Activated CD8-positive, alpha-beta memory T cell treated with anti-CD3 and anti-CD28 coated beads, Interleukin-2, amount 50 U/mL, for 48 hours (primary cell): ENCODE measurements around the gene KIF20A.
A peak's percentile ranks its signal among the peaks of the same experiment; 100 is the strongest.
"Not testable (repeated sequence)": the region's sequence is repeated elsewhere in the genome, so short reads cannot be mapped to it uniquely, and the experiment has no call there.

Experiments
- DNase-seq: peaks from one replicate; pipeline ENCODE4 v3.0.0-alpha.2; 2020

The KIF20A gene

DNA sequence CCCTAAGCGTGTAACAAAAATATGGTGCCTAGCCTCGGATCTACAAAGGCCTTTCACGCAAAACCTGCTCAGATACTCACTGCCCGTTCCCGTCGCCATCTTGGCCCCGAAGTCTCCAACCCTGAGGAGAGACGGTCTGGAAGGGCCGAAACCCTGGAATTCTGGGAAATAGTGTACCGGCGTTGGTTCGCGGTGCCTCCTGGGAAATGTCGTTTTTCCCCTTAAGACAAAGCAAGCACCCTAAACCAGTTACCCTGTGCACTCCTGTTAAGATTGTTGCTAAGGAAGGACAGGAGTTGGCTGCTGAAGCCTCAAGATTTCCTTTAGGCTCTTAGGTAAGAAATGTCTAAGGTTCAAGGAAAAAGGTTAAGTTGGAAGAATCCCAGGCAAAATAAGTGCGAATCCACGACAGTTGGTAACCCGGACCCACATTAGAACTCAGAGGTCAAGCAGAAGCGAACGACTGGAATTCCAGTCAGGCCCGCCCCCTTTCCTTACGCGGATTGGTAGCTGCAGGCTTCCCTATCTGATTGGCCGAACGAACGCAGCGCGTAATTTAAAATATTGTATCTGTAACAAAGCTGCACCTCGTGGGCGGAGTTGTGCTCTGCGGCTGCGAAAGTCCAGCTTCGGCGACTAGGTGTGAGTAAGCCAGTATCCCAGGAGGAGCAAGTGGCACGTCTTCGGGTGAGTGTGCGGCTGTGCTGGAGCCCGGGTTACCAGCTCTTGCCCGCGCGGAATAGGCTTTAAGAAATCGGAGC lies at the start of gene KIF20A, which contains the start of gene BRD8:
Gene KIF20A, plus strand, starts transcription at position 597 of the 761 bp plus-strand sequence. CDS start 569 bp downstream, outside the sequence.
Gene BRD8, minus strand, starts transcription at position 115 of the 761 bp plus-strand sequence. Its CDS starts 16 bp downstream, at position 99.
- peak; percentile 89 for DNase-seq

DNA sequence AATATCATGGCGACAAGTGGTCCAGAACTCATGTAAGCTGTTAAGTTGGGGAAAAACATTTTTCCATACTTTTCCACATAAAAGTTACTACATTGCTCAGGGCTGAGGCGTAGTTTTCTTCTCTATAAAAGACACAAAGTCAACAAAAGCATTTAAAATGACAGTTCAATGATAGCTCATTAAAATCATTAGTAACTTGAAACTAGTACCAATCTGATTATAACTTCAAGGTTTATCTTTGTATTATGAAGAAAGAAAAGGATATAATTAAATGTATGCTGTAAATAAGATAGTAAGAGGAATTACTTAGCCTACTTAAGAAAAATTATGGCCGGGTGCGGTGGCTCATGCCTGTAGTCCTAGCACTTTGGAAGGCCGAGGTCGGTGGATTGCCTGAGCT lies 49.6 kb upstream of the KIF20A start:
- DNase-seq, result no peak

DNA sequence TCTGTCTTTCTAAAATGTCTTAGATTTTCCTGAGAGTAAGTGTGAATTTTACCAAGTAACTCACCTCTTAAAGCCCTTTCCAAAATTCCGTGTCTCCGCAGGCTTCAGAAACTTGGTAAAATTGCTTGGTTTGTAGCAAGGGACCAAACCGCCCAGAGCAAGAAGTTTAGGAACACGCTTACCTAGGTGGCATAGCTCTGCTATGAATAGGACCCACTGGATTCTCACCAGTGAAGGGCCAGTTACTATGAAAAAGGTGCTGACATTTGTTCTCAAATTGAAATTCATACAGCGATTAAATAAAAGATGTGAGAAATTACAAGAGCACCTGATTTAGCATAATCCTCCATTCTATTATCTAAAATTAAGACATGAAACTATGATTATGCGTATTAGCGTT lies 46.4 kb upstream of the KIF20A start:
- DNase-seq, result no peak

DNA sequence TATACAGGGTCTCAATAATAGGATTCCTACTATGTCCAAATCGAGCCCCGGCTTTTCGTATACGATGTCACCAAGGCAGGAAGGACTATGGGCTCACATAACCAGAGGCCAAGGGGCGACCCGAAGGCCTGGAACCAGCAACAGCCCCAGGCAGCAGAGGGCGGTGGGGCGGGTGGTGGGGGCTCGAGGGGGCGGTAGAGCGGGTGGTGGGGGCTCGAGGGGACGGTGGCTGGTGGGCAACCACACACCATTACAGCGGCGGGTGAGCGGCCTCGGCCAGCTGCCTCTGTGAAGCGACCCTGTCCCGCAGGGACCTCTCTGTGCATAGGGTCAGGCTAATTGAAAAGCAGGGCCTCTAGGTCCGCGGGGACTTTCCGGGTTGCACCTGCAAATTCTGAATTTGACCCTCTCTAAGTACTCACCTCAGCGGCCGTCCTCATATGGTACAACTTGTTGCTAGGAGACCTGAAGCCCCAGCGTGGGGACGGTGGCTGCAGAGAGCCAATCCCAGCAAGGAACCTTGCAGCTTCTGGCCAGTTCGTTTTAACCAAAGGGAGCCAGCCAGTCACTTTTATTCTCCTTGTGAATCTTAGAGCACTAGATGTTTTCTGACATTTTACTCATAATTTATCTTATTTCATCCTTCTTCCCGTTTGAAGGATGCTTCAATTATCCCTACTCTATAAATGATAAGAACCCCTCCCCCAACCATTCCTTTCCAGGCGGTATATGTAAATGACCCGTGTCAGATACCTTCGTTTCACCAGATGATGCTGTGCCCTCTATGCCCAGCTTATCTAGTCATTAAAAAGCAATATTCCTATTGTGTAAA lies 39.7 kb upstream of the KIF20A start, which contains the start of gene NME5:
Gene NME5, minus strand, starts transcription at position 480 of the 832 bp plus-strand sequence. CDS start 648 bp downstream, outside the sequence.
- no peak for DNase-seq

DNA sequence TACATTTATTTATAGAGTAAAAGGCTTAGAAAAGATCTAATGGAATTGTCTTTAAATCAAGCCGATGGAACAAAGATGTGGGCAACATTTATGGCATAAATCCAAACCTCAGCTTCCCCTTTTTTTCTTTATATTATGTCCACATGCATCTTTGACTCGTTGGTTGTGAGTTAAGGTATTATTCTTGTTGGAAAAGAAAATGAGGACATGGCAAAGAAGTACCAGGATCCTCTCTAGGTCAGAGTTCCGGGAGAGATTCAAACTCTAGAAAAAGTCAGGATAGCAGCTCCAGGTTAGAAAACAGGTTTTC lies 39.2 kb upstream of the KIF20A start:
- DNase-seq, result no peak

DNA sequence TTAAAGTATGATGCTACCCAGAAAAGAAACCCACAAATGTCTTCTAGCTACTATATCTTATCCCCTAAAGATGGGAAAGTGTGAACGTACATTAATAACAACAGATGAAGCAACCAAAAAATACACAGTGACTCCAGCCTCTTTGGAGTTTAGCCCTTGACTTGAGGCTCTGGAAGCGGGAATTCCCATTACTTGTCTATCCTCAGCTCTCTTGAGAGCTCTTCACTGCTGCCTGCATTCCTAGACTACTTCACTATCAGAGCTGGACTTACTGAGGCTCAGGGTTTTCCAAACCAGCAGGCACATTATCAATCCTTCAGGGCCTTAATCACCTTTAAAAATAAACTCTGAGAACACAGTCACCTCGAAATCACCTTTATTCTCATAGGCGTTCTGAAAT lies 38.6 kb upstream of the KIF20A start:
- no peak for DNase-seq

DNA sequence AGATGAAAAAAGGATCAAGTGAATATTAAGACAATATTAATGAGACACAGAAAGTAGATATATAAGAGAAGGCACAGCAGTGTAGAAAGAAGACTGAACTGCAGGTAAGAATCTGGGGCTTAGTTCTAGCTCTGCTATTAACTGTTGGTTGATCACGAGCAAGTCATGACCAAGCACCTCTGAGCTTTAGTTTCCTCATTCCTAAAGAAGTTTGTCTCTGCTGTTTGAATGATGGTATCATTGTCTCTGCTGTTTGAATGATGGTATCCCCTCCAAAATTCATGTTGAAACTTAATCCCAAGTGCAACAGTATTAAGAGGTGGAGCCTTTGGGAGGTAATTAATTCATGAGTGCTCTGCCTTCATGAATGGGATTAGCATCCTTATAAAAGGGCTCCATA lies 37.2 kb upstream of the KIF20A start:
- no peak for DNase-seq

DNA sequence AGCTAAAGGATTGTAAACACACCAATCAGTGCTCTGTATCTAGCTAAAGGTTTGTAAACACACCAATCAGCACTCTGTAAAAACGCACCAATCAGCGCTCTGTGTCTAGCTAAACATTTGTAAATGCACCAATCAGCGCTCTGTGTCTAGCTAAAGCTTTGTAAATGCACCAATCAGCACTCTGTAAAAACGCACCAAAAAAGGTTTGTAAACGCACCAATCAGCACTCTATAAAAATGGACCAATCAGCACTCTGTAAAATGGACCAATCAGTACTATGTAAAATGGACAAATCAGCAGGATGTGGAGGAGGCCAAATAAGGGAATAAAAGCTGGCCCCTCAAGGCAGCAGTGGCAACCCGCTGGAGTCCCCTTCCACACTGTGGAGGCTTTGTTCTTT lies 35.3 kb upstream of the KIF20A start:
- DNase-seq, result not testable (repeated sequence)

DNA sequence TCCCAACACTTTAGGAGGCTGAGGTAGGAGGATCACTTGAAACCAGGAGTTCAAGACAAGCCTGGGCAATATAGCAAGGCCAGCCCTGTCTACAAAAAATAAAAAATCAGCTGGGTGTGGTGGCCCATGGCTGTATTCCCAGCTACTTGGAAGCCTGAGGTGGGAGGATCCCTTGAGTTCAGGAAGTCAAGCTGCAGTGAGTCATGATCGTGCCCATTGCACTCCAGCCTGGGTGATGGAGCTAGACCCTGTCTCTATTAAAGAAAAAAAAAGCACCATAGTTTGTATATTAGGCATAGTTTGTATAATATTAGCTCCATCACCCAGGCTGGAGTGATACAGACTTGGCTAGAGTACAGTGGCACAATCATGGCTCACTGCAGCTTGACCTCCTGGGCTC lies 30.1 kb upstream of the KIF20A start:
- DNase-seq, result no peak

DNA sequence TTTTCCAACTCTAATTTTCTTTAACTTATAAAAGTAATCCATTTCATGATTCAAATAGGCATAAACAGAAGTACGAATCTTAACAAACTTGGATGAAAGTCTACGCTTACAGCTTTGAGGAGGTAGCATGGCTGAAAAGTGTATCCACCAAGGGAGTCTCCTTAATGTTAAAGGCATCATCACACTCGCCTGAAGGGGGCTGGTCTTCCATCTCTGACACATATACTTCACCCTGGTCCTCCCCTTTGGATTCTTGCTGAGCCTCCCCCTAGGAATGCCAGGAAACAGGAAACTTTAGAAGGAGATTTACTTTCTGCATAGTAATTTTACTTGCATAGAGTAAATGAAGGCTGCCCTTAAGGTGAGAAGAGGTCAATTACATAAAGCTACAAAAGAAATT lies 29.4 kb upstream of the KIF20A start:
- no peak for DNase-seq

DNA sequence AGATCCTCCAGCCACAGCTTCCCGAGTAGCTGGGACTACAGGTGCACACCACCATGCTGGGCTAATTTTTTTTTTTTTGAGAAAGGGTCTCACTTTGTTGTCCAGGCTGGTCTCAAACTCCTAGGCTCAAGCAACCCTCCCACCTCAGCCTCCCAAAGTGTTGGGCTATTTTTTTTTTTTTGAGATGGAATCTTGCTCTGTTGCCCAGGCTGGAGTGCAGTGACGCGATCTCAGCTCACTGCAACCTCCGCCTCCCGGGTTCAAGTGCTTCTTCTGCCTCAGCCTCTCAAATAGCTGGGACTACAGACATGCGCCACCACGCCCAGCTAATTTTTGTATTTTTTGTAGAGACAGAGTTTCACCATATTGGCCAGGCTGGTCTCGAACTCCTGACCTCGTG lies 22.9 kb upstream of the KIF20A start:
- not testable (repeated sequence) for DNase-seq

DNA sequence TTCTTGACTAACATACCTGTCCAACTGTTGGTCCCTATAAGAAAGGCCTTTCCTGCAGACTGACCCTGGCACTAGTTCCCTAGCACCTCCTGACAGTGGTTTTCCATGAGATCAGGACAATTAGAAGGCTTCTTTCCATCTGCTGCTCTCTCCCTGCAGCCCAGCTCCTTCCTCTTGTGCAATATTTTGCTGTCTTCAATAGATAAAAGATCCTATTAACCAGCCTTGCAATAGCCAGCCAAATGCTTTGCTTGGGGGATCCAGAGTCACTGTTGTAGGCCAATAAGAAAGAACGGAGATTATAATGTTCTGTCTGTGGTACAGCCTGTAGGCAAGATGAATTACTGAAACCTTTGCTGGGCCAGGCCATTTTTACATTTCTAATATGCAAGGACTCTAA lies 21.3 kb upstream of the KIF20A start:
- DNase-seq, result no peak

DNA sequence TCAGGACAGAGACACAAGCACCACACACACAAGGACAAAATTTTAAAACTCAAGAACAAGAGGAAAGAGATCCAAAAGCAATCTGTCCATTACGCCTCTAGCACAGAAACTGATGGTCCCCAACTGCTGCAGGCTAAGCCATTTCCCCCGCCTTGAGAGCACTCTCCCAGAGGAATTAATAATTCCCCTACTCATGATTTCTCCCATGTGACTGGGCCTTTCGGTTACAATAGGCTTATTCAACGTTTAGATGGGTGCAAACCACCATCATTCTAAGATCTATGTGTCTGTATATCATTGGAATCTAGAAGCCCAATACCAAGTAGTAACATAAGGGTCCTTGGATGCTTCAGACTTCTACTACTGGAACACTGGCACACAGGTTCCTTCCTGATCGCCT lies 19.2 kb upstream of the KIF20A start:
- no peak for DNase-seq

DNA sequence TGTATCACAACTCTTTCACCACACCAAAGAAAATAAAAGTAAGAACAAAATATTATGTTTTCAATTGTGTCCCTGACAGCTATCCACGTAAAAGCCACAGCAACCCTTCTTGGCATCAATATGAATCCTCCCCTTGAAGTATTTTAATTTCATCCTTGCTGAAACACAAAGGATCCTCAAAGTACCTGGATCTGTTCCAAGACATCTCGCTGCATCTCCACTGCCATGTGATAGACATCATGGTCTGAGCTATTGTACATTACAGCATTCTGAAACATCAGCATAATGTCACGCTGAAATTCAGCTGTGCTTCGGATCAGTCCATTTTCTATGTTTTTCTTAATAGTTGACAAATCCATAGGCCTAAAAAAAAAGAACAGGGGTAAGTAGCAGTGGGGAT lies 18.2 kb upstream of the KIF20A start:
- no peak for DNase-seq

DNA sequence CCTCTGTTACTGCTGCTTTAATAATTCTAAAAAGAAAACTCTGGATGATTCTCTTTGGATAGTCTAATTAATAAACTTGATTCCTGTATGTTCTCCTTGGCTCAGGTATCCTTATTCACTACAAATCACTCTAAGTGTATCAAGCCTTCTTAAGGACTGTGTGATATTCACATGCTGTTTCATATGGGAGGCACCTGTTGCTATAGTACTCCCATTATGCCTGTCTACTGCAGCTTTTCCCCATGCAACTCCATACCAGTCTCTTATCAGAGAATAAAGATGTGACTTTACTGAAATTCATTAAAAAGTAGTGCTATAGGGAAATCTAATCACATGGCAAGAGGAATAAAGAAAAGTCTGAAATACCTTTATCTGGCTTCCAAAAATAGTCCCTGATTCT lies 15.2 kb upstream of the KIF20A start:
- no peak for DNase-seq

DNA sequence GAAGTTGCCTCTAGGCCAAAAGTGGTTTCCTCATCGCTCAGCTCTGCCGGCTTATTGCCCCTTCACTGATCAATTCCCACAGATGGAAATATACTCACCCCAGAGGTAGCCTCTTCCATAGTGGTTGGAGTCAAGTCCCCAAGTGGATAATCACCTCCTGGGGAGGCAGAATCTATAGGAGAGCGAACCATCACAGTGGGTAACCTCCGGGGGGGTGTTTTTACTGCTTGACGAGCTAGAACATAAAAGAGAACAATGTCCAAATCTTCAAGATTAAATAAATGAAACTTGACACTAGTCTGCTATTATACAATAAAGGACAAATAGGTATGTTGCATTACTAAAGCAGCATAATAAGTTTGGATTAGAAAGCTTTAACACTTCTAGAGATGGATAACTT lies 9.8 kb upstream of the KIF20A start:
- DNase-seq, result no peak

DNA sequence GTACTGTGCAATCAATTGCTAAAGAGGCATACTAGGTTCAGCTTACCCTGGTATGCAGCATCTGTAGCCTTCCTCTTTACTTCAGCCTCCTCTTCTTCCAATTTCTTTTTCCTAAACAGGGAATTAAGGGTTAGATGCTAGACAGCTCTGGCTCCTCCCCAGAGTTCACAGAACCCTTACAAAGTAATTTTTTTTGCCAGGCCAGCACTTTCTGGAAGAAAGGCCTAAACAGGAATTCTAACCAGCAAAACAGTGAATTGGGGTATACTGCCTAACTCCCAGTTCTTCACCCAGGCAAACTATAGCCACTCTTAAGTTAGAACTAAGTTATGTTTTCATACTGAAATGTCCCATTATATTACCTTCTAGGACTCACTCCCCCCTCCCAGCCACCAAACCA lies 8.6 kb upstream of the KIF20A start:
- no peak for DNase-seq

DNA sequence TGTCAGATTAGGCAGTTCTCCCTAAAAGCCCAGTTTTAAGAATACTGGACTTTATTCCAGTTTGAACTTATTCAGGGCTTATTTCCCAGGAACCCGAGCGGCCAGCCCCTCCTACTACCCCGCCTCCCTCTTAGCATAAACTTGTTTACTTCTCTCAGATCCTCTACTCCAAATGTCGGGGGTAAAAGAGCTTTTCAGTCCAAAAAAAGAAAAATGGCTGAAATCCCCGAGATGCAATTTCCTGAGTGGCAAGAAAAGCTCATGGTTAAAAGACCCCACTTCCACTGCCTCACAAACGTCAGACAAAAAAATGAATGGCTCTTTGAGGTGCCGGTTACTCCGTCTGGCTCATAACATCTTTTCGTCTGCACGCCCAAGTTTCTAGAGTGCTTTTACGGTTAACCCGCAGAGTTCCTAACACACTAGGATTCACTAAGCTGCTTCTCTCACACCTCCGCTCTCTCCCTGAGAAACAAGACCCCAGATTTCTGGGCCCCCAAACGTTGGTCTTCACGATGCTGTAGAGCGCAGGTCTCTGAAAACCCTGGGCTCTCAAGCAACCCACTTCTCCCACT lies 884 bp upstream of the KIF20A start:
- DNase-seq, result no peak

DNA sequence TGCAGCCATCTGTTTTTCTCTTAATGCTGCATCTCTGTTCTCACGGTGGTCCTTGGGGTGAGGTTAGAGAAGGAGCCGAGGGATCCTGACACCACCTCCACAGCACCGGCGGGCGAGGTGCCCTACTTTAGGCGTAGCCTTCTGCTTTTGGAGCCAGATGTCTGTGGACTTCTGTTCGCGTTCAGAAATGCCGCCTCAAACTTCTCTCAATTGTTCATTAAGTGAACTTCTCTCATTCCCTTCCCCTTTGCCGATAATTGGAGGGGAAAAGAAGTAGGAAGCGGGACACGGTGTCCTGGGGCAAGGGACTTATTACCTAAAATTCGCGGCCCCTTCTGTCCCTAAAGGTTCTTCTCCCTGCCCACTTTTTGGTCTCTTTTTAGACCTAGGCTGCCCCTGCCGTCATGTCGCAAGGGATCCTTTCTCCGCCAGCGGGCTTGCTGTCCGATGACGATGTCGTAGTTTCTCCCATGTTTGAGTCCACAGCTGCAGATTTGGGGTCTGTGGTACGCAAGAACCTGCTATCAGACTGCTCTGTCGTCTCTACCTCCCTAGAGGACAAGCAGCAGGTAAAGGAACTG lies 455 bp downstream of the KIF20A start:
- peak; percentile 56 for DNase-seq

DNA sequence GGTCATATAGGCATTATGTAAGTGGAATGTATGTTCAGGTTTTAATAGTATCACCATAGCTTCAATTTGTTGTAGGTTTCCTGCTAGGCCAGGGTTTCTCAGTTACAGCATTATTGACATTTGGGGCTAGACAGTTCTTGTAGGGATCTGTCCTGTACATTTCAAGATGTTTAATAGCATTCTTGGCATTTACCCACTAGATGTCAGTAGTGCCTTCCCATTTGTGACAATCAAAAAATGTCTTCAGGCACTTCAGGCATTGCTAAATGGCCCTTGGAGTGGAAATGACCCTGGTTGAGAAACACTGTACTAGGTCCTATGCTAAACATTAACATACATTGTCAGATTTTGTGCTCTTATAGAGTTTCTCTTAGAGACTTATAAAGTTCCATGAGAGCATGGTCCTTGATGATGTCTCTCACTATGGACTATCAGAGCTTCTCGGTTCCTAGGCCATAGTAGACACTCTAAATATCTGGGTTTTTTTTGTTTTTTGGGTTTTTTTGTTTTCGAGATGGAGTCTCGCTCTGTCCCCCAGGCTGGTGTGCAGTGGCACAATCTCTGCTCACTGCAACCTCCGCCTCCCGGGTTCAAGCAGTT lies 1.4 kb downstream of the KIF20A start:
- no peak for DNase-seq

DNA sequence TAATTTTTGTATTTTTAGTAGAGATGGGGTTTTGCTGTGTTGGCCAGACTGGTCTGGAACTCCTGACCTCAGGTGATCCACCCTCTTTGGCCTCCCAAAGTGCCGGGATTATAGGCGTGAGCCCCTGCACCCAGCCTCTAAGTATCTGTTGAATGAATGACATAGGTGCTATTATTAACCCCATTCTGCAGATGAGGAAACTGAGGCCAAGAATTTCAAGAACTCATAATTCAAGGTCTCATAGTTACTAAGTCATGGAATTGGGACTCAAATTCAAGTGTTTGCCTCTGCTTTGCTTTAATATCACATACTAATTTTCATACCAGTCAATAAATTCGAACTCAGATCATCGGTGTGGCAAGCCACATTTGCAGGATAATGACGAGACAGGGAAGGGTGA lies 1.9 kb downstream of the KIF20A start:
- DNase-seq, result no peak

DNA sequence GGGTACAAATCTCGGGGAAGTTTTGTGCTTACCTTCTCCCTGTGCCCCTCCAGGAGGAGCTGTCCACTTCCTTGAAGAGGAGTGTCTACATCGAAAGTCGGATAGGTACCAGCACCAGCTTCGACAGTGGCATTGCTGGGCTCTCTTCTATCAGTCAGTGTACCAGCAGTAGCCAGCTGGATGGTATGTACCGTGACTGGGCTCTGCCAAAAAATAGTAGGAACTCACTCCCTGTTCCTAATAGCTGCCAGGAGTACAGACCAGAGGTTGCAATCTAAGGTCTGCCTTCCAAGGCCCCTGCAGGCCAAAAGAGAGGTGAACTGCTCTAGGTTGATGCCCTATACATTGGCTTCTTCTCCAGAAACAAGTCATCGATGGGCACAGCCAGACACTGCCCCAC lies 3.9 kb downstream of the KIF20A start:
- DNase-seq, result no peak

DNA sequence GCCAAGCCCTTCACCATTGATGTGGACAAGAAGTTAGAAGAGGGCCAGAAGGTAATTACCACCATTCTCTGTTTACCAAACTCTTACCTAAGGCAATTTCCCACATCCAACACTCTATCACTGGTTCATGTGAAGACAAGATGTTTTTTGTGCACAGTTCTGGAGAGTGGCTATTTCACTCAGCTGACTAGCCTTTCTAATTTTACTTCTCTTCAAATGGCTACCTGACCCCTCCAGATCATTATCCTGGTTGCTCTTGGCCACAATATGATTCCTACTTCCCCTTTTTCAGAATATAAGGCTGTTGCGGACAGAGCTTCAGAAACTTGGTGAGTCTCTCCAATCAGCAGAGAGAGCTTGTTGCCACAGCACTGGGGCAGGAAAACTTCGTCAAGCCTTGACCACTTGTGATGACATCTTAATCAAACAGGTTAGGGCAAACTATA lies 7.1 kb downstream of the KIF20A start:
- no peak for DNase-seq
